GM12873 (cell line): Measurements from ENCODE around the gene SLC4A11.

Experiments used
- CTCF ChIP-seq: IDR thresholded peaks from 2 replicates; pipeline ENCODE4 v1.5.1; 2012; ENCODE audit warnings: low read depth, mild to moderate bottlenecking, moderate library complexity, low read length, control low read depth; ENCODE audit not compliant: insufficient read depth; ENCODE audit errors: missing control alignments

Gene SLC4A11

DNA sequence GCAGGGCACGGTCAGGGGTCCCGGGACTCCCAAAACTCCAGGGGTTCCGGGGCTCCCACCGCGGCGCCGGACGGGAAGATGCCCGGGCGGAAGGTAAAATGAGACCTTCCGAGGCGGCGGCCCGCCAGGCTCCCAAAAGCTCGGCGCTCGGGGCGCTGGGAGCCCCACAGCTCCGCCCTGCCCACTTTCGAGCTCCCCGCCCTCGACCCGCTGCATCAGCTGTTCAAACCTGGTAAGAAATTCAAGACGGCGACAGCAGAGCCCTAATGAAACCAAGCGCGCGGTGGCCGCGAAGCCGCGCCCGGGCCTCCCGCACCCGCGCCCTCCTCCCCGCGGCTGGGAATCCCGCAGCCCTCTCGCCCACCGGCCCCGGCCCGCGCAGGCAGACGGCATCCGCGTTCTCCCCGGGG, 369 bp downstream of the SLC4A11 start:
- no peak for TF ChIP-seq CTCF

GRCh38 chr20:3237958-3238615, 903 bp downstream of the SLC4A11 start:
- TF ChIP-seq CTCF = no peak

- no peak for TF ChIP-seq CTCF
Observed at GRCh38 chr20:3237011-3237957, 1.7 kb downstream of the SLC4A11 start.

- TF ChIP-seq CTCF = no peak
Observed at GRCh38 chr20:3235666-3236324, 3.2 kb downstream of the SLC4A11 start.

- TF ChIP-seq CTCF = no peak
Observed at GRCh38 chr20:3233991-3234498, 4.9 kb downstream of the SLC4A11 start.

DNA sequence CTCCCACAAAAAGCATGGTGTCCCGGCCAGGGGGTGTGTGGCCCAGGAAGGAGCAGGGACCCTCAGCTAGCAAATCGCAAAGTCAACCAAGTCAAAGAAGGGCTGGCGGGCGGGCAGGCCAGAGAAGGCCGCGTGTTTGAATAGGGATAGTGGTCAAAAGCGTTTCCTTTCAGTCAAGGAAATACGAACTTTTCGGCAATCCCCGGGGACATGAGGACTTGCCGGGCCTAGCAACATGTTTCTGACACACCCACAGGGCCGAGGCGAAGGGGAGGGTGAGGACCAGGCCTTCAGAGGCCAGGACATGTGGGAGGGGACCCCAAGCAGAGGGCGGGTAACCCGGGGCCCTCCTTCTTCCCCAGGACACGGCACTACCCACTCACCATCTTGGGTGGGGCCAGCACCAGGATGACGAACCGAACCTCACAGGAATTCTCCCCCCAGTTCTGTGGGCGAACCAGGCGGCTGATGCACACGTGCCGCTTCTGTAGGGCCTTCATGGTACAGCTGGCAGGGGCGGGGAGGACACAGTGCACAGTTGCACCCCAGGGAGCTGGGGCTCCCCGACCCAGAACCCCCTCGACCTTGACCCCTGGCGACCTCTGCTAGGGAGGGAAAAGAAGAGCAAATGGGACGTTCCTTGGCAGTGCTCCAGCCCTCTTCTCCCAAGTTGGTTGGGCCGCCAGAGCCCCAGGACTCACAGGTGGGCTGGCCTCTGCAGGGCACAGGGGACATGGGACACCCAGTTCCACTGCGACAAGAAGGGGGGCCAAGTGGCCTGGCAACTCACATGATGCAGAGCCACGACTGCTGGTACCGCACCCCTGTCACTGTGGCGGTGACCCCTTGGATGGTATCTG, 5.6 kb downstream of the SLC4A11 start:
- no peak for TF ChIP-seq CTCF
